HG03469 (cell line): ENCODE data around the gene EFS.
"Not testable (repeated sequence)": the region's sequence is repeated elsewhere in the genome, so short reads cannot be mapped to it uniquely, and the experiment has no call there.

Experiments
- ATAC-seq: cut with Tn5 transposase; IDR thresholded peaks from one replicate; pipeline ENCODE4 v1.9.1; 2021; ENCODE audit warnings: mild to moderate bottlenecking, moderate library complexity, moderate number of reproducible peaks; ENCODE audit not compliant: unreplicated experiment

The EFS gene

GRCh38 chr14:23339506-23340268 lies 25.3 kb downstream of the EFS start:
- no peak for ATAC-seq

GRCh38 chr14:23335623-23336022 lies 29.3 kb downstream of the EFS start:
- no peak for ATAC-seq

- no peak for ATAC-seq
Measured at GRCh38 chr14:23327947-23328744, 36.8 kb downstream of the EFS start.

GRCh38 chr14:23326491-23327332 lies 38.3 kb downstream of the EFS start:
- no peak for ATAC-seq

GRCh38 chr14:23325746-23326145 lies 39.2 kb downstream of the EFS start:
- not testable (repeated sequence) for ATAC-seq

- no peak for ATAC-seq
Measured at GRCh38 chr14:23324993-23325392, 40.0 kb downstream of the EFS start.

DNA sequence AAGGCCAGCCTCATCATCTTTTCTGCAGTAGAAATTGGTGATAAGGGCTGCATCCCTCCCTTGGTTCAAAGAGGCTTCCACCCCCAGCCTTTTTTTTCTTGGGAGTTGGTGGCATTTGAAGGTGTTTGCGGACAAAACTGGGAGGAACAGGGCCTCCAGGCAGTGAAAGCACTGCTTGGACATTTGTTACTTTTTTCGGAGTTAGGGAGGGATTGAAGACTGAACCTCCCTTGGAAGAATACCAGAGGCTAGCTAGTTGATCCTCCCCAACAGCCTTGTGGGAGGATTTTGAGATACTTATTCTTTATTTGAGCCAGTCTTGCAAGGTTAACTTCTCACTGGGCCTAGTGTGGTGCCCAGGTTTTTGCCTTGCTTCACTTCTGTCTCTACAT lies 40.5 kb downstream of the EFS start:
- no peak for ATAC-seq

- ATAC-seq: no peak
Measured at GRCh38 chr14:23323838-23324454, 41.0 kb downstream of the EFS start.

GRCh38 chr14:23322568-23323517 lies 42.1 kb downstream of the EFS start:
- ATAC-seq: no peak

DNA sequence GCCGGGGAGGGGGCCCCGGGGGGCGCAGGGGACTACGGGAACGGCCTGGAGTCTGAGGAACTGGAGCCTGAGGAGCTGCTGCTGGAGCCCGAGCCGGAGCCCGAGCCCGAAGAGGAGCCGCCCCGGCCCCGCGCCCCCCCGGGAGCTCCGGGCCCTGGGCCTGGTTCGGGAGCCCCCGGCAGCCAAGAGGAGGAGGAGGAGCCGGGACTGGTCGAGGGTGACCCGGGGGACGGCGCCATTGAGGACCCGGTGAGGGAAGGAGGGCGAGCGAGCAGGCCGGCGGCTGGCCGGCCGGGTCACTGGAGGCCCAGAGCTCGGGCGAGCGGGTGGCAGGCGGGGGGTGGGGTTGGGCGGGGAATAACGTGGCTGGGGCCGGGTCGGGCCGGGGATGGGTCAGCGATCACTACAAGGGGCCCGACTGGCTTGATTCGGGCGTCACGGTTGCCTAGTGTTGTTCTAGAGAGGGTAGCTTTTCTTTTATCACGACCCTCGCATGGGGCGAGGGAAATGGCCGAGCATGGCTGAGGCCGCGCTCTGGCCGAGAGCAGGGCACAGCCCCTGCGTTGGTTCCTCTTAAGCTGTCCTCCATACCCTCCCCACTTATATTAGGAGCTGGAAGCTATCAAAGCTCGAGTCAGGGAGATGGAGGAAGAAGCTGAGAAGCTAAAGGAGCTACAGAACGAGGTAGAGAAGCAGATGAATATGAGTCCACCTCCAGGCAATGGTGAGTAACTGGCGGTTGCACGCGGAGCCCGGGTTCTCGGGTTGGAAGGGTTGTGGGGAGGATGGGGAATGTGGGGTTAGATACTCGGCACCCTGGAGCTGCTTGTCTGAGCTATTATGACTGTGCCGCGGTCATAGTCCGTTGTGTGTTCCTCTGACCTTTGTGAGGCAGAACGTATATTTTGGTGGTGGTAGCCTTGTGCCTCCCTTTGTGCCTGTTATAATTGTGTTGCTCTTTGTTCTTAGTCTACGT lies 43.1 kb downstream of the EFS start:
- ATAC-seq: no peak

GRCh38 chr14:23320584-23321571 lies 44.1 kb downstream of the EFS start, which contains the start of gene PABPN1:
Gene PABPN1 (plus strand): TSS chr14:23321457. CDS start chr14:23321470, 13 bp downstream.
- peak; percentile 80 for ATAC-seq

DNA sequence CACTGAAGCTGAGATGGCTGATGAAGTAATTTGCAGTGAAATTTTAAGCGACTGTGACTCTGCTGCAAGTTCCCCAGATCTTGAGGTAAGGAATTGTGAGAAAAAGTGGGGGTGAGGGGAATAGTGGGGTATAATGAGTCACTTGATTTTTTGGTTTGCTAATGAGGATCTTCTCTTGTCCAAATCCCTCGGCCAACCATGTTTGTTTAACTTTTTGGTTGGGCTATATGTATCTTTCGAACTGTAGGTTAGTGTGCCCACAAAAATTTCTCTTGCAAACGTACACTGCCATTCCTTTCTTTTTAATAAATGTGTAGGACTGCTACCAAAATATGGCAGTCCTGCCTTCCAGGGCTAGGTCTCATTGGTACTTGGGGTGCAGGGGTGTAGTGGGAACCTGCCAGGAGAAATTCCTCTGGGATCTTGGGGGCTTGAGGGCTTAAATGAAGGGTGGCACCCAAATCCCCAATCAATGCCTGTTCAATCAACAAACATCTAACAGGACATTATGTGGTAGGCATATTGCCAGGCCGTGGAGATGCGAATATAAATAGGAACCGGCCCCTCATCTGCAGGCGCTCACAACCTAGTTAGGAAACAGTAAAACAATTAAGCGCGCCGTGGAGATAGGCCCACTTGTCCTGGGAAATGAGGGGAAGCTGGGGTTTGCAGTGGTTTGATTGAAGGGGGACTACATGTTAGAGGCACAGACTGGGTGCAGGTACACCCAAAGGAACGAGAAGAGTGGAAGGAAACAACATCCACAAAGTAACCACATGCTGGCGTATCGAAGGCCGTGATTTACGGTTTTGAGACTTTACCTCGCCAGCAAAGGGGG lies 45.0 kb downstream of the EFS start:
- ATAC-seq: no peak

DNA sequence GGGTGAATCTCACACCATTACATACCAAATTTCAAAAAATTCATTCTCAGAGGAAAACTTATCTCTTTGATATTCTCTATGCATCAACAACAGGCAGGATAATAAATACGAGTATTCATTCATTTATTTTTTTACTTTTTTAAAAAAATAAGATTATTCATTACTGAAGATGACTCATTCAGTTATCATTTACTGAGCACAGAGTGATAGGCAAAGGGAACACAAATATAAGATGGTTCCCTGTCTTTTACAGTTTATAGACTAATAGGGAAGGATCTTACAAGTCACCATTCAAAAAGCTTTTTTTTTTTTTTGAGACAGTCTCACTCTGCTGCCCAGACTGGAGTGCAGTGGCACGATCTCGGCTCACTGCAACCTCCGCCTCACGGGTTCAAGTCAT lies 48.7 kb downstream of the EFS start:
- ATAC-seq: no peak

GRCh38 chr14:23310546-23310945 lies 54.4 kb downstream of the EFS start:
- ATAC-seq: no peak

DNA sequence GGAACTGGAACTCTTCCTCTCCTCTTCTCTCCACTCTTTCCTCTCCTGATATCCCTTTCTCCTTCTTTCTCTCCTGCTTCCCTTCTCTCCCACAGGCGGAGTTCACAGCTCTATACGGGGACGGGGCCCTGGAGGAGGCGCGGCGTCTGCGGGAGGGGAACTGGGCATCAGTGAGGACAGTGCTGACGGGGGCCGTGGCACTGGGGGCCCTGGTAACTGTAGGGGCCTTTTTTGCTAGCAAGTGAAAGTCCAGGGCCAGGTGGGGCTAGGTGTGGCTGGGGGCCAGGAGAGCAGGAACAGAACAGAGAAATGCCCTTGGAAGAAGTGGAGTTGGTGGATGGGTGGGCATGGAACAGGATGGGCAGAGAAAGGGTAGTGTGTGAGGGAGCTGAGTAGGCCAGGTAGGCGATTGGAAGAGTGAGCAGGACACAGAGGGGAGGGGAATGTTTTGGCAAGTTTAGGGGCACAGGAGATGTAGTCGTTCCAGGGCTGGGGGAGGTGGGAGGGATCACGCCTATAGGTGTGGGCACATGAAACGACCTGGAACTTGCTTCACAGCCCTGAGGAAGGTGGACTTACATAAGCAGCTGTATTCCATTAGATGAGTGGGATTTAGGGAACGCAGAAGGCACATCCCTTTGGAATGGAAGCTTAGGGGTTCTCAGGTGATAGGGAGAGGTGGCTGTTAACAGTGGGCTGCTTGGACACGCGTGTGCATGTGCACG lies 56.1 kb downstream of the EFS start:
- no peak for ATAC-seq
